Measurements from ENCODE around the gene PAGE2.

PAGE2 gene

DNA sequence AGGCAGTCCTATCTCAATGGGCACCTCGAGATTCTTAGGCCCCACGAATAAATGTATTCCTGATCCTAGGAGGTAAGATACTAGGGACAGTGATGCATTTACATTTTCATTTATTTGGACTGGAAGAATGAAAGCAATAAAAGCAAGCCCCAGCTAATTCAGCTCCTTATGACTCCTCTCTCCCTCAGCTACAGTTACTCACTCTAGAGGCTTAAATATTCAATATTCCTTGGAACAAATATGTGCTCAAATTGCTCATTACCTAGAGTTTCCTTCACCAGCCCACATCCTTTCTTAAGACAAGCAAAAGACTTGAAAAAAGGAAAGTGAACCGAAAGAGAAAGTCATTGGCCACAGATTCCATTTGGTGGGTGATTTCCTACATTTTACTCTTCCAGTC is 13.9 kb downstream of the PAGE2 start:
- no peak for DNase-seq
- no peak overlapping the region for H3K4me3 ChIP-seq (ENCODE audit: low read length)
- no peaks in the 10 kb centered on the region for H3K27me3 ChIP-seq (replicated peaks; ENCODE audit: insufficient read depth, low read length)
- no peaks in the 10 kb centered on the region for H3K9me2 ChIP-seq (replicated peaks; ENCODE audit: insufficient read depth, low read length)
- no peaks in the 10 kb centered on the region for H3F3A ChIP-seq (ENCODE audit: insufficient read depth, low read length)
- no peak overlapping the region for H3K27ac ChIP-seq (ENCODE audit: low read length)
- no peak overlapping the region for H2AFZ ChIP-seq (ENCODE audit: low read length)
- TF ChIP-seq EZH2 (optimal IDR thresholded peaks at IDR 0.05; ENCODE audit: low read depth, low read length) (no peak), EZH2phosphoT487 (IDR thresholded peaks at IDR 0.05; ENCODE audit: low read length) (no peak)
- TF ChIP-seq, protein P1, sequence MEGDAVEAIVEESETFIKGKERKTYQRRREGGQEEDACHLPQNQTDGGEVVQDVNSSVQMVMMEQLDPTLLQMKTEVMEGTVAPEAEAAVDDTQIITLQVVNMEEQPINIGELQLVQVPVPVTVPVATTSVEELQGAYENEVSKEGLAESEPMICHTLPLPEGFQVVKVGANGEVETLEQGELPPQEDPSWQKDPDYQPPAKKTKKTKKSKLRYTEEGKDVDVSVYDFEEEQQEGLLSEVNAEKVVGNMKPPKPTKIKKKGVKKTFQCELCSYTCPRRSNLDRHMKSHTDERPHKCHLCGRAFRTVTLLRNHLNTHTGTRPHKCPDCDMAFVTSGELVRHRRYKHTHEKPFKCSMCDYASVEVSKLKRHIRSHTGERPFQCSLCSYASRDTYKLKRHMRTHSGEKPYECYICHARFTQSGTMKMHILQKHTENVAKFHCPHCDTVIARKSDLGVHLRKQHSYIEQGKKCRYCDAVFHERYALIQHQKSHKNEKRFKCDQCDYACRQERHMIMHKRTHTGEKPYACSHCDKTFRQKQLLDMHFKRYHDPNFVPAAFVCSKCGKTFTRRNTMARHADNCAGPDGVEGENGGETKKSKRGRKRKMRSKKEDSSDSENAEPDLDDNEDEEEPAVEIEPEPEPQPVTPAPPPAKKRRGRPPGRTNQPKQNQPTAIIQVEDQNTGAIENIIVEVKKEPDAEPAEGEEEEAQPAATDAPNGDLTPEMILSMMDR (IDR thresholded peaks at IDR 0.05; ENCODE audit: low read length), result no peak
- no peaks in the 10 kb centered on the region for H3K9me3 ChIP-seq (replicated peaks; ENCODE audit: insufficient read depth, low read length)
- H3K4me2 ChIP-seq (ENCODE audit: low read depth, low read length), result no peak overlapping the region
- H3K4me1 ChIP-seq (ENCODE audit: low read length), result no peaks in the 10 kb centered on the region
- no peaks in the 10 kb centered on the region for H4K20me1 ChIP-seq (ENCODE audit: insufficient read depth, low read length)
- H3K79me2 ChIP-seq (ENCODE audit: low read length), result no peaks in the 10 kb centered on the region
- no peaks in the 10 kb centered on the region for H3K36me3 ChIP-seq (replicated peaks; ENCODE audit: insufficient read depth, low read length)
- H3K9ac ChIP-seq (ENCODE audit: low read length), result no peak overlapping the region

DNA sequence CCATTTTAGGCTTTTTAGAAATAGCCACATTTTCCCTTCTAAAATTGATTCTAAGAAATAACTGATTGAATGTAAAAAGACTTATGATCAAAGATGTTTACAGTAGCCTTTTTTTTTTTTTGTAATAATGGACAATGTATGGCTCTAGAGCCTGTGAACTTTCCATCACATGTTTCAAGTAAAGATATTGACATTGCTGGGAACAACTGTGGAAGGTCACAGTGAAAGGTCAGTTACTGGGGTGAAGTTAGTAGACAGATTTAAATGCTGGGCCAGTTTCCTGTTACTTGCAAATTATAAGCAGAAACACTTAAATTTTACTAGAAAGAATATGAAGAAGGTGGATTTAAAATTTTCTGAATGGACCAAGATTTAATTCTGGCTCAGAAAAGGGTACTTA is 18.4 kb downstream of the PAGE2 start:
- DNase-seq, result no peak
- Histone ChIP-seq H3K4me2 (ENCODE audit: low read depth, low read length) (no peak overlapping the region), H3K9me2 (replicated peaks; ENCODE audit: insufficient read depth, low read length) (no peaks in the 10 kb centered on the region), H3K4me1 (ENCODE audit: low read length) (no peaks in the 10 kb centered on the region), H3K27me3 (replicated peaks; ENCODE audit: insufficient read depth, low read length) (no peaks in the 10 kb centered on the region), H4K20me1 (ENCODE audit: insufficient read depth, low read length) (no peaks in the 10 kb centered on the region), H3K36me3 (replicated peaks; ENCODE audit: insufficient read depth, low read length) (no peaks in the 10 kb centered on the region), H3K9me3 (replicated peaks; ENCODE audit: insufficient read depth, low read length) (no peaks in the 10 kb centered on the region), H3K79me2 (ENCODE audit: low read length) (no peaks in the 10 kb centered on the region), H2AFZ (ENCODE audit: low read length) (no peak overlapping the region), H3K9ac (ENCODE audit: low read length) (no peak overlapping the region), H3F3A (ENCODE audit: insufficient read depth, low read length) (no peaks in the 10 kb centered on the region), H3K27ac (ENCODE audit: low read length) (no peak overlapping the region), H3K4me3 (ENCODE audit: low read length) (no peak overlapping the region)
- no peak for TF ChIP-seq EZH2phosphoT487 (IDR thresholded peaks at IDR 0.05; ENCODE audit: low read length)

DNA sequence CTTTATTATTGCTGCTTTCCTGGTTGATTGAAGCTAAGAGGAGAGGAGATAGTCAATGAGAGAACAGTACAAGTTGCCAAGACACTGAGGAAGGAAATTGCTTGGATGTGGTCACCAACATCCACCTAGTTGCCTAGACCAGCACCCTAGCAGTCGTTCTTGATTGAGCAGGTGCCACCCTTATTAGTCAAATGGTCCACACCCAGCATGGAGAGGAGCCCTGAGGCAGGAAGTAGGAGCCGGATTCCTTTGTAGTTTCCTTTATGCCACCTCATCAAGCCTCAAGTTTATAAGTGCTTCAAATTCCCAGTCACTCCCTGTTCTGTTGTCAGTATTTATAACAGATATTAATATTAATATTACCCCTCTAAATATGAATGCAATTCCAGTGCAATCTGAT is 19.1 kb downstream of the PAGE2 start:
- no peaks in the 10 kb centered on the region for H3K9me3 ChIP-seq (replicated peaks; ENCODE audit: insufficient read depth, low read length)
- H3K9me2 ChIP-seq (replicated peaks; ENCODE audit: insufficient read depth, low read length), result no peaks in the 10 kb centered on the region
- no peak overlapping the region for H3K4me3 ChIP-seq (ENCODE audit: low read length)
- no peak overlapping the region for H3K27ac ChIP-seq (ENCODE audit: low read length)
- no peaks in the 10 kb centered on the region for H3K4me1 ChIP-seq (ENCODE audit: low read length)
- no peak for DNase-seq
- no peaks in the 10 kb centered on the region for H4K20me1 ChIP-seq (ENCODE audit: insufficient read depth, low read length)
- no peak overlapping the region for H2AFZ ChIP-seq (ENCODE audit: low read length)
- no peaks in the 10 kb centered on the region for H3F3A ChIP-seq (ENCODE audit: insufficient read depth, low read length)
- no peak overlapping the region for H3K4me2 ChIP-seq (ENCODE audit: low read depth, low read length)
- H3K27me3 ChIP-seq (replicated peaks; ENCODE audit: insufficient read depth, low read length), result no peaks in the 10 kb centered on the region
- H3K9ac ChIP-seq (ENCODE audit: low read length), result no peak overlapping the region
- no peaks in the 10 kb centered on the region for H3K36me3 ChIP-seq (replicated peaks; ENCODE audit: insufficient read depth, low read length)
- TF ChIP-seq EZH2phosphoT487 (IDR thresholded peaks at IDR 0.05; ENCODE audit: low read length) (no peak), EZH2 (optimal IDR thresholded peaks at IDR 0.05; ENCODE audit: low read depth, low read length) (no peak)
- no peaks in the 10 kb centered on the region for H3K79me2 ChIP-seq (ENCODE audit: low read length)

DNA sequence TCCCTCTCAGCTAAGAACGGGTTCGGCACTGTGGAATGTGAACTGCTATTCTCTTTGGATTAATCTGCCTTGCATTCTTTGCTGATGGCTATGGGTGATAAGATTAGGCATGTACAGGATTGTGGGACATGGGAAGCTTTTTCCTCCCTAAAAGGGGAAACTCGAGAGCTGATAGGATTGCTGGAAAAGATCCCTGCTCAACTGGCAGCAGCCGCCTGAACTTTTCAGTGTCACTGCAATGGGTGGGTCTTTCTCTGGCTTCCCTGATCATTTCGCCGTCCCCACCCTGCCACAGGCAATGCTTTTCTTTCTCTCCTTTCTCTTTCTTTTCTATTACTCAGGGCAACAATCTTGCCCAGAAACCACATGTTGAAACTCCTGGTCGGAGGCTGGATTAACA is 20.5 kb downstream of the PAGE2 start:
- H4K20me1 ChIP-seq (ENCODE audit: insufficient read depth, low read length), result no peaks in the 10 kb centered on the region
- TF ChIP-seq EZH2 (optimal IDR thresholded peaks at IDR 0.05; ENCODE audit: low read depth, low read length) (no peak), EZH2phosphoT487 (IDR thresholded peaks at IDR 0.05; ENCODE audit: low read length) (no peak)
- TF ChIP-seq, protein P1 (IDR thresholded peaks at IDR 0.05; ENCODE audit: low read length), result no peak
- H3K9ac ChIP-seq (ENCODE audit: low read length), result no peak overlapping the region
- no peaks in the 10 kb centered on the region for H3K79me2 ChIP-seq (ENCODE audit: low read length)
- H2AFZ ChIP-seq (ENCODE audit: low read length), result no peak overlapping the region
- no peaks in the 10 kb centered on the region for H3K4me1 ChIP-seq (ENCODE audit: low read length)
- H3K27ac ChIP-seq (ENCODE audit: low read length), result no peak overlapping the region
- H3F3A ChIP-seq (ENCODE audit: insufficient read depth, low read length), result no peaks in the 10 kb centered on the region
- no peaks in the 10 kb centered on the region for H3K36me3 ChIP-seq (replicated peaks; ENCODE audit: insufficient read depth, low read length)
- no peak overlapping the region for H3K4me2 ChIP-seq (ENCODE audit: low read depth, low read length)
- H3K9me2 ChIP-seq (replicated peaks; ENCODE audit: insufficient read depth, low read length), result no peaks in the 10 kb centered on the region
- DNase-seq, result no peak
- H3K9me3 ChIP-seq (replicated peaks; ENCODE audit: insufficient read depth, low read length), result no peaks in the 10 kb centered on the region
- H3K27me3 ChIP-seq (replicated peaks; ENCODE audit: insufficient read depth, low read length), result no peaks in the 10 kb centered on the region
- no peak overlapping the region for H3K4me3 ChIP-seq (ENCODE audit: low read length)
